Endothelial cell of umbilical vein (primary cell): Measurements from ENCODE around the gene ADCYAP1. TPM values are rescaled to one million over a fixed set of nuclear protein-coding genes. Genes with fewer than 3 reads are reported as not detected.
"Not testable (repeated sequence)": the region's sequence is repeated elsewhere in the genome, so short reads cannot be mapped to it uniquely, and the experiment has no call there.

ENCODE experiments used
- BruUV-seq: library from RNA; stranded (reverse); fragments of 400-500 nt; replicated peaks from 2 replicates; lab custom pipeline; 2021; lab: Mats Ljungman, UMichigan
- CTCF ChIA-PET: fragments of 300-600, 350-600 bp; sonication (Branson Sonifier 250); formaldehyde crosslinking; loops from one replicate; lab custom pipeline; 2021; ENCODE audit warnings: antibody characterized with exemption, inconsistent platforms; lab: Charles Lee
- POLR2A ChIA-PET: fragments of 300-600, 350-600 bp; sonication (Branson Sonifier 250); formaldehyde crosslinking; loops from one replicate; lab custom pipeline; 2021; ENCODE audit warnings: antibody characterized with exemption, inconsistent platforms; lab: Charles Lee
- DNase-seq: peaks from one replicate; pipeline ENCODE4 v3.0.0-alpha.2; 2011; ENCODE audit warnings: low read depth, low spot score
- FAIRE-seq: peaks from 2 replicates; lab custom pipeline; 2011; peaks lifted over from hg19 to GRCh38; lab: Jason Lieb, UNC
- H2AFZ ChIP-seq: 2 replicates; pipeline ENCODE4 v1.6.0; 2012; ENCODE audit warnings: low read depth, low read length, control low read depth, inconsistent platforms
- H3K27ac ChIP-seq: 2 replicates; pipeline ENCODE4 v1.5.1; 2011; ENCODE audit warnings: low read depth, mild to moderate bottlenecking, control low read depth, low read length, moderate library complexity; ENCODE audit not compliant: insufficient read depth
- H3K27me3 ChIP-seq, 2 experiments: 2 replicates each; pipeline versions ENCODE4 v1.6.0 to v1.6.1; 2011; ENCODE audit warnings: low read length in 2 of 2, mixed read lengths in 1 of 2; ENCODE audit not compliant: control insufficient read depth in 2 of 2, insufficient read depth in 2 of 2
- H3K36me3 ChIP-seq, 2 experiments: 2 replicates in 1 of 2; 3 replicates in 1 of 2; pipeline ENCODE4 v1.5.1; 2011; ENCODE audit warnings: low read length in 2 of 2, mild to moderate bottlenecking in 1 of 2, moderate library complexity in 1 of 2; ENCODE audit not compliant: control insufficient read depth in 2 of 2, insufficient read depth in 2 of 2; ENCODE audit errors: extremely low read depth in 1 of 2
- H3K4me1 ChIP-seq: 3 replicates; pipeline ENCODE4 v1.5.1; 2011; ENCODE audit warnings: mild to moderate bottlenecking, low read length; ENCODE audit not compliant: control insufficient read depth, insufficient read depth; ENCODE audit errors: extremely low read depth
- H3K4me2 ChIP-seq: 2 replicates; pipeline ENCODE4 v1.6.1; 2011; ENCODE audit warnings: low read length, control low read depth, mixed read lengths; ENCODE audit not compliant: insufficient read depth
- H3K4me3 ChIP-seq, 3 experiments: fragments of 200-600 bp in 1 of 3; sonication (generic), shearing (Covaris generic) in 1 of 3; replicated peaks in 1 of 3; 2 replicates each; pipeline ENCODE4 v1.5.1; 2011 to 2016; ENCODE audit warnings: control low read depth in 3 of 3, low read length in 3 of 3, mild to moderate bottlenecking in 2 of 3, inconsistent platforms in 1 of 3, low read depth in 1 of 3, moderate library complexity in 1 of 3; ENCODE audit not compliant: insufficient read depth in 1 of 3
- H3K79me2 ChIP-seq: 2 replicates; pipeline ENCODE4 v1.6.0; 2012; ENCODE audit warnings: low read length, inconsistent platforms; ENCODE audit not compliant: control insufficient read depth, insufficient read depth
- H3K9ac ChIP-seq: replicated peaks from 2 replicates; pipeline ENCODE3; 2011; ENCODE audit warnings: low read length, control low read depth; ENCODE audit not compliant: insufficient read depth; ENCODE audit errors: extremely low read depth
- H3K9me1 ChIP-seq: replicated peaks from 3 replicates; pipeline ENCODE4 v1.6.0; 2011; ENCODE audit warnings: mild to moderate bottlenecking, low read length; ENCODE audit not compliant: control insufficient read depth, insufficient read depth; ENCODE audit errors: extremely low read depth
- H3K9me3 ChIP-seq: replicated peaks from 2 replicates; pipeline ENCODE4 v1.5.1; 2012; ENCODE audit warnings: low read length, inconsistent platforms; ENCODE audit not compliant: control insufficient read depth, insufficient read depth
- H4K20me1 ChIP-seq: replicated peaks from 2 replicates; pipeline ENCODE3; 2011; ENCODE audit warnings: mild to moderate bottlenecking, low read length; ENCODE audit not compliant: control insufficient read depth, insufficient read depth; ENCODE audit errors: extremely low read depth
- EZH2 ChIP-seq: IDR thresholded peaks from 2 replicates; pipeline ENCODE4 v1.6.1; 2012; ENCODE audit warnings: borderline replicate concordance, low read depth, mild to moderate bottlenecking, moderate library complexity, low read length, inconsistent platforms; ENCODE audit not compliant: severe bottlenecking
- GATA2 ChIP-seq: IDR thresholded peaks from 2 replicates; pipeline ENCODE4 v1.7.0; 2011; ENCODE audit warnings: low read depth, mild to moderate bottlenecking, moderate library complexity, mixed read lengths, low read length; ENCODE audit not compliant: insufficient read length, insufficient read depth
- JUN ChIP-seq: IDR thresholded peaks from 2 replicates; pipeline ENCODE4 v1.6.1; 2011; ENCODE audit warnings: borderline replicate concordance, low read depth; ENCODE audit not compliant: insufficient read length, insufficient read depth
- POLR2AphosphoS5 ChIP-seq: IDR thresholded peaks from 2 replicates; pipeline ENCODE4 v1.6.1; 2012; ENCODE audit warnings: low read depth, mild to moderate bottlenecking, control low read depth, low read length, moderate library complexity; ENCODE audit not compliant: insufficient read depth
- dilution Hi-C: fragments of 300-500 bp; cut with MboI; formaldehyde crosslinking; loops from one replicate; pipeline ENCODE4 v1.15.0; 2019; ENCODE audit warnings: low sequenced_read_pairs; ENCODE audit not compliant: extremely low pct_ligation_motif_present
- intact Hi-C: fragments of 100-400 bp; cut with micrococcal nuclease; formaldehyde crosslinking; loops from one replicate; pipeline ENCODE4 v1.10.0; 2022
- polyA plus RNA-seq, 4 experiments: library from polyadenylated mRNA; depleted of rRNA in 3 of 4; stranded (reverse) in 3 of 4; unstranded in 1 of 4; fragments of >200 nt; gene quantifications; 2 replicates each; pipeline versions ENCODE4 v1.2.1 to v1.2.3, GENCODE V29; 2011 to 2012; ENCODE audit warnings: missing spikeins in 1 of 4
- total RNA-seq: library from RNA; stranded (reverse); gene quantifications from 2 replicates; pipeline ENCODE4 v1.2.3, GENCODE V29; 2021
- TF ChIP-seq, protein P1 (sequence below), 2 donors: IDR thresholded peaks; 1 replicate in 1 of 2; 2 replicates in 1 of 2; pipeline ENCODE4 v1.5.1; 2011; ENCODE audit warnings: low read length in 2 of 2, mild to moderate bottlenecking in 2 of 2, moderate library complexity in 2 of 2, control low read depth in 1 of 2, inconsistent platforms in 1 of 2, low read depth in 1 of 2; ENCODE audit not compliant: insufficient read depth in 1 of 2; ENCODE audit errors: extremely low read depth in 1 of 2
- TF ChIP-seq, protein P2 (sequence below): IDR thresholded peaks from 2 replicates; pipeline ENCODE4 v1.6.1; 2011; ENCODE audit not compliant: insufficient read depth, insufficient read length

ADCYAP1 gene
- total and polyA plus RNA-seq, 2 donors (not counting 3 experiments of a cell fraction or from before 2014, with no cell fraction given): not detected

DNA sequence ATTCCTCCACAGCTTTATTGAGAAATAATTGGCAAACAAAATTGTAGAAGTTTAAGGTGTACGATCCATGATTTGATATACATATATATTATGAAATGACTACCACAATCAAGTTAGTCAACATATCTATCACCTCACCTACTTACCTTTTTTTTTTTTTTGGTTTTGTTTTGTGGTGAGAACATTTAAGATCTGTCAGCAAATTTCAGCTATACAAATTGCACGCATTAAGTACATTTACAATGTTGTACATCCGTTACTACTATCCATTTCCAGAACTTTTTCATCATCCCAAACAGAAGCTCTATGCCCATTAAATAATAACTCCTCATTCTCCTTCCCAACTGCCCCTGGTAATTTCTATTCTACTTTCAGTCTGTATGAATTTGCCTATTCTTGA, 37.4 kb upstream of the ADCYAP1 start:
- Histone ChIP-seq H3K27ac (no peak overlapping the region), H3K36me3 (no peaks in the 10 kb centered on the region), H3K9me1 (no peaks in the 10 kb centered on the region), H3K4me1 (no peaks in the 10 kb centered on the region), H3K9ac (no peak overlapping the region), H2AFZ (no peak overlapping the region), H3K79me2 (no peaks in the 10 kb centered on the region), H4K20me1 (no peaks in the 10 kb centered on the region), H3K4me3 (no peak overlapping the region), H3K4me2 (no peak overlapping the region), H3K27me3 (peaks cover 7 to 9% of the 10 kb centered on the region in 2 experiments), H3K9me3 (no peaks in the 10 kb centered on the region)
- ChIA-PET POLR2A (no interaction called here), CTCF (interaction anchor here (1.2 to 1.3 kb wide), 2 partner anchors 195 to 1680 kb away, joined by 4 to 6 read pairs; no protein-coding TSS in a partner anchor)
- FAIRE-seq (no peak), DNase-seq (no peak)
- TF ChIP-seq, protein P1, sequence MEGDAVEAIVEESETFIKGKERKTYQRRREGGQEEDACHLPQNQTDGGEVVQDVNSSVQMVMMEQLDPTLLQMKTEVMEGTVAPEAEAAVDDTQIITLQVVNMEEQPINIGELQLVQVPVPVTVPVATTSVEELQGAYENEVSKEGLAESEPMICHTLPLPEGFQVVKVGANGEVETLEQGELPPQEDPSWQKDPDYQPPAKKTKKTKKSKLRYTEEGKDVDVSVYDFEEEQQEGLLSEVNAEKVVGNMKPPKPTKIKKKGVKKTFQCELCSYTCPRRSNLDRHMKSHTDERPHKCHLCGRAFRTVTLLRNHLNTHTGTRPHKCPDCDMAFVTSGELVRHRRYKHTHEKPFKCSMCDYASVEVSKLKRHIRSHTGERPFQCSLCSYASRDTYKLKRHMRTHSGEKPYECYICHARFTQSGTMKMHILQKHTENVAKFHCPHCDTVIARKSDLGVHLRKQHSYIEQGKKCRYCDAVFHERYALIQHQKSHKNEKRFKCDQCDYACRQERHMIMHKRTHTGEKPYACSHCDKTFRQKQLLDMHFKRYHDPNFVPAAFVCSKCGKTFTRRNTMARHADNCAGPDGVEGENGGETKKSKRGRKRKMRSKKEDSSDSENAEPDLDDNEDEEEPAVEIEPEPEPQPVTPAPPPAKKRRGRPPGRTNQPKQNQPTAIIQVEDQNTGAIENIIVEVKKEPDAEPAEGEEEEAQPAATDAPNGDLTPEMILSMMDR (IDR thresholded peaks at IDR 0.05; ENCODE audit: extremely low read depth in 1 of 2, insufficient read depth in 1 of 2, low read depth in 1 of 2, low read length in 2 of 2): no peak
- TF ChIP-seq, protein P2, sequence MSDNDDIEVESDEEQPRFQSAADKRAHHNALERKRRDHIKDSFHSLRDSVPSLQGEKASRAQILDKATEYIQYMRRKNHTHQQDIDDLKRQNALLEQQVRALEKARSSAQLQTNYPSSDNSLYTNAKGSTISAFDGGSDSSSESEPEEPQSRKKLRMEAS: no peak
- no peak for TF ChIP-seq GATA2
- TF ChIP-seq JUN: no peak
- no peak for TF ChIP-seq EZH2
- no peak for TF ChIP-seq POLR2AphosphoS5
- dilution Hi-C loops (no loop called here), intact Hi-C loops (loop anchor here (5.0 kb wide), 1 partner anchor 1365 kb away; no protein-coding TSS in a partner anchor)
- no TSS peak for BruUV-seq

DNA sequence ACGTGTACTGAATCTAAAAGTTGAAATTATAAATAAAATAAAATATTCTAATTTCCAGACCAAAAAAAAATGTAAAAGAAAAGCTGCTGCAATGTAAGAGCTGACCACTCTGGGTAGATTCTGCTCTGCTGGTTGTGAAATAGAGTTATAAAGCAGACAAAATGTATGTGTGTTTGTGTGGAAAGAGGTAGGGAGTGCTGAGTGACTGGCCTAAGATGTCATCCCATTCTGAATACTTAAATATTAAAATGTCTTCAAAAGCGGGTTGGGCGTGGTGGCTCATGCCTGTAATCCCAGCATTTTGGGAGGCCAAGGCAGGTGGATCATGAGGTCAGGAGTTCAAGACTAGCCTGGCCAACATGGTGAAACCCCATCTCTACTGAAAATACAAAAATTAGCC, 31.2 kb upstream of the ADCYAP1 start:
- H3K36me3 ChIP-seq, H3K9ac ChIP-seq, H3K9me3 ChIP-seq, H3K9me1 ChIP-seq, H2AFZ ChIP-seq, DNase-seq, H3K4me2 ChIP-seq, FAIRE-seq, H3K27ac ChIP-seq, intact Hi-C loops, POLR2A ChIA-PET, H3K27me3 ChIP-seq, H3K79me2 ChIP-seq, H3K4me1 ChIP-seq, dilution Hi-C loops, H3K4me3 ChIP-seq, H4K20me1 ChIP-seq, BruUV-seq, CTCF ChIA-PET: not testable (repeated sequence)
